ENCODE results near the gene SLC35B1.

- TF ChIP-seq, protein P1, sequence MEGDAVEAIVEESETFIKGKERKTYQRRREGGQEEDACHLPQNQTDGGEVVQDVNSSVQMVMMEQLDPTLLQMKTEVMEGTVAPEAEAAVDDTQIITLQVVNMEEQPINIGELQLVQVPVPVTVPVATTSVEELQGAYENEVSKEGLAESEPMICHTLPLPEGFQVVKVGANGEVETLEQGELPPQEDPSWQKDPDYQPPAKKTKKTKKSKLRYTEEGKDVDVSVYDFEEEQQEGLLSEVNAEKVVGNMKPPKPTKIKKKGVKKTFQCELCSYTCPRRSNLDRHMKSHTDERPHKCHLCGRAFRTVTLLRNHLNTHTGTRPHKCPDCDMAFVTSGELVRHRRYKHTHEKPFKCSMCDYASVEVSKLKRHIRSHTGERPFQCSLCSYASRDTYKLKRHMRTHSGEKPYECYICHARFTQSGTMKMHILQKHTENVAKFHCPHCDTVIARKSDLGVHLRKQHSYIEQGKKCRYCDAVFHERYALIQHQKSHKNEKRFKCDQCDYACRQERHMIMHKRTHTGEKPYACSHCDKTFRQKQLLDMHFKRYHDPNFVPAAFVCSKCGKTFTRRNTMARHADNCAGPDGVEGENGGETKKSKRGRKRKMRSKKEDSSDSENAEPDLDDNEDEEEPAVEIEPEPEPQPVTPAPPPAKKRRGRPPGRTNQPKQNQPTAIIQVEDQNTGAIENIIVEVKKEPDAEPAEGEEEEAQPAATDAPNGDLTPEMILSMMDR (IDR thresholded peaks at IDR 0.05; ENCODE audit: poor library complexity) = no peak
- TF ChIP-seq EZH2phosphoT487 (IDR thresholded peaks at IDR 0.05; ENCODE audit: low read depth, severe bottlenecking, unreplicated experiment) (no peak), EZH2 (IDR thresholded peaks at IDR 0.05; ENCODE audit: borderline replicate concordance) (no peak)
Observed at GRCh38 chr17:49752508-49752907, 44.7 kb upstream of the SLC35B1 start.
